Skeletal muscle satellite cell (primary cell): Measurements from ENCODE around the gene NDUFB3. TPM values are rescaled to one million over a fixed set of nuclear protein-coding genes. Genes with fewer than 3 reads are reported as not detected.
A peak's percentile ranks its signal among the peaks of the same experiment; 100 is the strongest.
"Not testable (repeated sequence)": the region's sequence is repeated elsewhere in the genome, so short reads cannot be mapped to it uniquely, and the experiment has no call there.

Experiments
- H3K27me3 ChIP-seq: 2 replicates; pipeline ENCODE4 v1.7.0; 2013; ENCODE audit warnings: low read length; ENCODE audit not compliant: control insufficient read depth, insufficient read depth
- H3K36me3 ChIP-seq: 2 replicates; pipeline ENCODE4 v1.7.0; 2013; ENCODE audit warnings: mild to moderate bottlenecking, control low read depth, low read length; ENCODE audit not compliant: insufficient read depth
- H3K4me1 ChIP-seq: 2 replicates; pipeline ENCODE4 v1.7.0; 2013; ENCODE audit warnings: low read length; ENCODE audit not compliant: control insufficient read depth, insufficient read depth
- H3K4me2 ChIP-seq: 2 replicates; pipeline ENCODE4 v1.7.0; 2013; ENCODE audit warnings: mild to moderate bottlenecking, low read length
- H3K4me3 ChIP-seq: 2 replicates; pipeline ENCODE4 v1.7.0; 2013; ENCODE audit warnings: low read length
- H3K9ac ChIP-seq: 2 replicates; pipeline ENCODE4 v1.7.0; 2013; ENCODE audit warnings: mild to moderate bottlenecking, low read depth, low read length, moderate library complexity
- H3K9me3 ChIP-seq: replicated peaks from 2 replicates; pipeline ENCODE4 v1.7.0; 2013; ENCODE audit warnings: mild to moderate bottlenecking, control low read depth, low read length
- total RNA-seq: library from RNA; depleted of rRNA; stranded (reverse); fragments of >200 nt; gene quantifications from 2 replicates; pipeline ENCODE4 v1.2.3, GENCODE V29; 2012; rRNA removed

NDUFB3 gene
- 62.9 and 96.6 TPM in 2 replicates for total RNA-seq

DNA sequence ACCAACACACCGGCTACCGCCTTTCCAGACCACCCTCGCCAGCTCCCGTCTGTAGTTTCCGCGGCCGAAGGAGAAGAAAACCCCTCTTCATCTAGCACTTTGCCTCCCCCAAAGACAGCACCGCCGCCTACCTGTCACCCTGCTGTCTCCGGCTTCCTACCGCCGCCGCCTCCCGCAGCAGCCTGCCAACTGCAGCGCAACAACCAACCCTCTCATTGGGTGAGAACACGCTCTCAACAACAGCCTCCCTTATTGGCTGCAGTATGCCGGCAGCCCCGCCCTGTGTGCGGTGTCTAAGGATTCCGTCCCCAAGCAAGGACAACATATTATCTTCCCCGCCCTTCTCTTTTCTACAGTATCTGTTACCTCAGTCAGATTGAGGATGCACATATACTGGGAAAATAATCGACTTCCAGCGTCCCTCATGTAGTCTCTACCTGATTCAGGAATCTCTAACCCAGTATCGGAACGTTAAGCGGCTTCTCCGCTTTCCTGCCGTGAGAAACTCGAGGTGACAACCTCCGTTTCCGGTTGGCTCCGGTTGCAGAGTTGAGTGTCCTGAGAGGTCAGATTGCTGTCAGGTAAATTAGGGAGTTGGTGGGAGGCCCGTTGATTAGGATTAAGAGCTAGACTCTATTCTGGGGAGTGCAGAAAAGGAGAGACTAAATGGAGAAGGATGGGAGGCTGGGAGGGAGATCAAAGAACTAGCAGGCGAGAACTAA lies at the start of gene NDUFB3, which contains the start of gene HYCC2:
Gene NDUFB3, plus strand, starts transcription at position 523 of the 722 bp plus-strand sequence. CDS start 6,882 bp downstream, outside the sequence.
Gene HYCC2, minus strand, starts transcription at position 193 of the 722 bp plus-strand sequence. CDS start 47,662 bp downstream, outside the sequence.
- no peaks in the 10 kb centered on the region for H3K9me3 ChIP-seq
- H3K9ac ChIP-seq, result peak within 1 kb of the TSS; percentile 94
- peak within 1 kb of the TSS; percentile 82 for H3K4me2 ChIP-seq
- H3K4me3 ChIP-seq, result peak within 1 kb of the TSS; percentile 91
- H3K4me1 ChIP-seq, result peaks cover 12% of the 10 kb centered on the region
- no peaks in the 10 kb centered on the region for H3K27me3 ChIP-seq
- no peaks in the 10 kb centered on the region for H3K36me3 ChIP-seq

DNA sequence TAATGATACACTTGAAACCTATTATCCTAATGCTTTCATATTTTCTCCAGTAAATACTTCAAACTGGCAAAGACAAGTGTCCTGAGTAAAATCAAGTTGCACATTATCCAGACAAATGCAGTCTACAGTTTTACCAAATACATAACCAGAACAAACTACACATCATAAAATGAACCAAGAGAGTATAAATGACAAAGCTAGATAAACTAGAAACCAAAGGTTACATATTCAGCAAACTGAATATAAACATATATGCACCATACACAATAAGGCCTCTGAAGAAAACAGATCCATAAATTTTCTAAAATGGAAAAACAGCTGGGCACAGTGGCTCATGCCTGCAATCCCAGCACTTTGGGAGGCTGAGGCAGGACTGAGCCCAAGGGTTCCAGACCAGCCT lies 47.3 kb upstream of the NDUFB3 start:
- no peaks in the 10 kb centered on the region for H3K27me3 ChIP-seq

DNA sequence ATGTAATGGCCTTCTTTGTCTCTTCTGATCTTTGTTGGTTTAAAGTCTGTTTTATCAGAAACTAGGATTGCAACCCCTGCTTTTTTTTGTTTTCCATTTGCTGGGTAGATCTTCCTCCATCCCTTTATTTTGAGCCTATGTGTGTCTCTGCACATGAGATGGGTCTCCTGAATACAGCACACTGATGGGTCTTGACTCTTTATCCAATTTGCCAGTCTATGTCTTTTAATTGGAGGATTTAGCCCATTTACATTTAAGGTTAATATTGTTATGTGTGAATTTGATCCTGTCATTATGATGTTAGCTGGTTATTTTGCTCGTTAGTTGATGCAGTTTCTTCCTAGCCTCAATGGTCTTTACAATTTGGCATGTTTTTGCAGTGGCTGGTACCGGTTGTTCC lies 37.4 kb upstream of the NDUFB3 start:
- not testable (repeated sequence) for H3K9me3 ChIP-seq, H3K27me3 ChIP-seq, H3K4me2 ChIP-seq, H3K4me1 ChIP-seq, H3K9ac ChIP-seq, H3K4me3 ChIP-seq, H3K36me3 ChIP-seq

More for the DNA sequence above, 47.3 kb upstream of the NDUFB3 start:
- no peak overlapping the region for H3K4me3 ChIP-seq
- H3K36me3 ChIP-seq, result peaks cover 8% of the 10 kb centered on the region
- H3K9ac ChIP-seq, result no peak overlapping the region
- no peak overlapping the region for H3K4me2 ChIP-seq
- no peaks in the 10 kb centered on the region for H3K9me3 ChIP-seq
- H3K4me1 ChIP-seq, result no peaks in the 10 kb centered on the region

DNA sequence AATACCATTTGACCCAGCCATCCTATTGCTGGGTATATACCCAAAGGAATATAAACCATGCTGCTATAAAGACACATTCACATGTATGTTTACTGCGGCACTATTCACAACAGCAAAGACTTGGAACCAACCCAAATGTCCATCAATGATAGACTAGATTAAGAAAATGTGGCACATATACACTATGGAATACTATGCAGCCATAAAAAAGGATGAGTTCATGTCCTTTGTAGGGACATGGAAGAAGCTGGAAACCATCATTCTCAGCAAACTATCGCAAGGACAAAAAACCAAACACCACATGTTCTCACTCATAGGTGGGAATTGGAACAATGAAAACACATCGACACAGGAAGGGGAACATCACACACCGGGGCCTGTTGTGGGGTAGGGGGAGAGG lies 33.4 kb upstream of the NDUFB3 start:
- H3K36me3 ChIP-seq, H3K4me2 ChIP-seq, H3K27me3 ChIP-seq, H3K4me3 ChIP-seq, H3K9ac ChIP-seq, H3K9me3 ChIP-seq, H3K4me1 ChIP-seq: not testable (repeated sequence)

DNA sequence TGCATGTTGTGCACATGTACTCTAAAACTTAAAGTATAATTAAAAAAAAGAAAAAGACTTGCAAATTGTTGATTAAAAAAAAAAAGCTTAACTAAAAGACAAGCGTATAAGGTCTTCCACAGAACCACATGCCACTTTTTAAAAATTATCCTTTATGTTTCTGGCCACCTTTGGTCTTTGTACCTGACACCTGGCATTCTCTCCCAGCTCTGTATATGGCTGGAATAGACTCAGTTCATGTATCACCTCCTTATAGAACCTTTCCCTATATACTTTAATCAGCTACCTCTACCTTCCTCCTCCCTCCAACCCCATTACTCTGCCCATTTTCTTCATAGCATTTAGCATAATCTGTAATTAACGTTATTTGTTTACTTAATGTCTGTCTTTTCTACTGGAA lies 32.9 kb upstream of the NDUFB3 start:
- no peaks in the 10 kb centered on the region for H3K36me3 ChIP-seq
- H3K4me1 ChIP-seq, result no peaks in the 10 kb centered on the region
- H3K9ac ChIP-seq, result no peak overlapping the region
- H3K9me3 ChIP-seq, result no peaks in the 10 kb centered on the region
- no peak overlapping the region for H3K4me3 ChIP-seq
- no peaks in the 10 kb centered on the region for H3K27me3 ChIP-seq
- no peak overlapping the region for H3K4me2 ChIP-seq

DNA sequence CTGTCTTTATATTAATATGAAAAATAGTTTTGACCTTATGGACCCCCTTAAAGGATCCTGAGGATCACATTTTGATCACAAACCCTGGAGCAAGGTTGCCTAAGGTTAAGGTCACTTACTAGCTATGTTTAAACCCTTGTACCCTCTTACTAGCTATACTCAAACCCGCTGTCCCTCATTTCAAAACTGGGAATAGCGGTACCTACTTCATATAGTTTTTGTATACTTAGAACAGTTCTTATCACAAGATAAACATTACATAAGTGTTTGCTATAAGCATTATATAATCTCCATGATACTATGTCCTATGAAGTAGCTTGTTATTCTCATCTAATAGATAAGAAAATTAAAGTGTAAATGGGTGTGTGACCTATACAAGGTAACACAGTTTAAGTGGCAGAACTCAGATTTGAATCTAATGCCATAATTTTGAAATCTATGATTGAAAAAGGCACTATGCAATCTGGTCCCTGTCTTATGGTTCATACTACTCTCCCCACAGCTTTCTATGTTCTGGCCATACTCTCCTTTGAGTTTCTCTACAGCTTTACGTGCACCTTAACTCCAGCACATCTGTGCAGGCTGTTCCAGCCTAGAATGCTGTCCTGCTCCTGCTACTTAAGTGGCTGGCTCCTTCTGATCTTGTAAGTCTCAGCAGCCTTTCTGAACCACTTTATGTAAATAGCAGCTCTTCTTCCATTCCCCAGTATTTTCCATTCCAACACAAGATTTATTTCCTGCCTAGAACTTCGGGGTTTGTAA lies 30.8 kb upstream of the NDUFB3 start:
- H3K4me2 ChIP-seq, result no peak overlapping the region
- H3K4me3 ChIP-seq, result no peak overlapping the region
- H3K9me3 ChIP-seq, result no peaks in the 10 kb centered on the region
- no peaks in the 10 kb centered on the region for H3K36me3 ChIP-seq
- no peak overlapping the region for H3K9ac ChIP-seq
- no peaks in the 10 kb centered on the region for H3K4me1 ChIP-seq
- no peaks in the 10 kb centered on the region for H3K27me3 ChIP-seq

DNA sequence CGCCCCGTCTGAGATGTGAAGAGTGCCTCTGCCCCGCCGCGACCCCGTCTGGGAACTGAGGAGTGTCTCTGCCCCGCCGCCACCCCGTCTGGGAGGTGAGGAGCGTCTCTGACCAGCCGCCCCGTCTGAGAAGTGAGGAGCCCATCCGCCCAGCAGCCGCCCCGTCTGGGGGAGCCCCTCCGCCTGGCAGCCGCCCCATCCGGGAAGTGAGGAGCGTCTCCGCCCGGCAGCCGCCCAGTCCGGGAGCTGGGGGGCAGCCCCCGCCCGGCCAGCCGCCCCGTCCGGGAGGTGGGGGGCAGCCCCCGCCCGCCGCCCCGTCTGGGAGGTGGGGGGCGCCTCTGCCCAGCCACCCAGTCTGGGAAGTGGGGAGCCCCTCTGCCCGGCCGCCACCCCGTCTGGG lies 29.4 kb upstream of the NDUFB3 start:
- H3K9me3 ChIP-seq, H3K27me3 ChIP-seq, H3K9ac ChIP-seq, H3K36me3 ChIP-seq, H3K4me3 ChIP-seq, H3K4me2 ChIP-seq, H3K4me1 ChIP-seq: not testable (repeated sequence)

DNA sequence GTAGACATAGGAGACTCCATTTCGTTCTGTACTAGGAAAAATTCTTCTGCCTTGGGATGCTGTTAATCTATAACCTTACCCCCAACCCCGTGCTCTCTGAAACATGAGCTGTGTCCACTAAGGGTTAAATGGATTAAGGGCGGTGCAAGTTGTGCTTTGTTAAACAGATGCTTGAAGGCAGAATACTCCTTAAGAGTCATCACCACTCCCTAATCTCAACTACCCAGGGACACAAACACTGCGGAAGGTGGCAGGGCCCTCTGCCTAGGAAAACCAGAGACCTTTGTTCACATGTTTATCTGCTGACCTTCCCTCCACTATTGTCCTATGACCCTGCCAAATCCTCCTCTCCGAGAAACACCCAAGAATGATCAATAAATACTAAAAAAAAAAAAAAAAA lies 28.8 kb upstream of the NDUFB3 start:
- H3K36me3 ChIP-seq, H3K4me2 ChIP-seq, H3K4me1 ChIP-seq, H3K27me3 ChIP-seq, H3K9ac ChIP-seq, H3K4me3 ChIP-seq, H3K9me3 ChIP-seq: not testable (repeated sequence)

DNA sequence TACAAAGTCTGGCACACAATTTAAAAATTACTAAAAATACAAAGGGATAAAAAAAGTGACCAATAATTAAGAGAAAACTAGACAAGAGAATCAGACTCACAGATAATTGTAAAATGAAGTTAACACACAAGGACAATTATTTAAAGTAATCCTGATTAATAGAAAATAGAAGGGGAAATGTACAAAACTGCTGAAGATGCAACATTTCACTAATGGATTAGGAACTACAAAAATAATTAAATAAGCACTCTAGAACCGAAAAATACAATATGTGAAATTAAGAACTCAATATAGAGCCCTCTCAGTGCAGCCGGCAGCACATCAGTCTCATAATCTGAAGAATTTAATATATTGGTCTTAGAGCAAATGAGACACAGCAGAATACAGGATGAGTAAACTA lies 24.9 kb upstream of the NDUFB3 start:
- H3K4me1 ChIP-seq, result no peaks in the 10 kb centered on the region
- H3K36me3 ChIP-seq, result no peaks in the 10 kb centered on the region
- no peaks in the 10 kb centered on the region for H3K9me3 ChIP-seq
- no peak overlapping the region for H3K9ac ChIP-seq
- no peaks in the 10 kb centered on the region for H3K27me3 ChIP-seq
- no peak overlapping the region for H3K4me3 ChIP-seq
- H3K4me2 ChIP-seq, result no peak overlapping the region

DNA sequence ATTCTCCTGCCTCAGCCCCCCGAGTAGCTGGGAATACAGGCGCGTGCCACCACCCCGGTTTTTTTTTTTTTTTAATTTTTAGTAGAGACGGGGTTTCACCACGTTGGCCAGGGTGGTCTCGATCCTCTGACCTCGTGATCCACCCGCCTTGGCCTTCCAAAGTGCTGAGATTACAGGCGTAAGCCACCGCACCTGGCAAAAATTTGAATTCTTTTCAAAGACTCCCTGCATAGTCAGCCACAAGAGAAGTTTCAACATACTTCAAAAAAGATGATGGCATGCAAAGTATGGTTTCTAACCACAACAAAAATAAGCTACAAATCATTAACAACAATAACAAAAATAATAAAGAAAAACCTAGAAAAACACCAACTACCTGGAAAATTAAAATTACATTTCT lies 22.3 kb upstream of the NDUFB3 start:
- Histone ChIP-seq H3K4me2 (no peak overlapping the region), H3K4me1 (no peaks in the 10 kb centered on the region), H3K4me3 (no peak overlapping the region), H3K36me3 (no peaks in the 10 kb centered on the region), H3K9ac (no peak overlapping the region), H3K9me3 (no peaks in the 10 kb centered on the region), H3K27me3 (no peaks in the 10 kb centered on the region)

DNA sequence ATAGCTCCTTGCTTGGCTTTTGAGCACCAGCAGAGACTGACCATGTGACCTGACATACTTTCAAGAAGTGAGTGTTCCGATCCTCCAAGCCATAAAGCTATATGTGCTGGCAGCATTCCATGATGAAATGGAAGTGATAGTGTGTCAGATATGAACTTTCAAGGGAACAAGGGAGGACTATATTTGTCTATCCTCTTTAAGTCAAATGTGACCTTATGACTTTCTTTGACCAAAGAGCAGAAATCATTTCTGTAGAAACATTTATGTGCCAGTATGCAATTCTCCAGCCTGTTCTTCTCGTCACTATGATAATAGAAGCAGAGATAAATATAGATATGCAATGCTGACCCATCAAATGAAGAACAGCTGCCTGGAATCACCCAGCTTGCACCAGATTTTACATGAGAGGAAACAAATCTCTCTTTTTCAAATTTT lies 14.7 kb upstream of the NDUFB3 start:
- Histone ChIP-seq H3K4me1 (peaks cover 10% of the 10 kb centered on the region), H3K9me3 (no peaks in the 10 kb centered on the region), H3K36me3 (no peaks in the 10 kb centered on the region), H3K9ac (no peak overlapping the region), H3K4me3 (no peak overlapping the region), H3K4me2 (no peak overlapping the region), H3K27me3 (no peaks in the 10 kb centered on the region)
